H1 (cell line): Measurements from ENCODE around the gene ERFE. TPM values are rescaled to one million over a fixed set of nuclear protein-coding genes. Genes with fewer than 3 reads are reported as not detected.

Experiments used
- CHD2 ChIP-seq: IDR thresholded peaks from 2 replicates; pipeline ENCODE4 v1.6.1; 2012; ENCODE audit warnings: low read length, improper control_type of control experiment
- polyA plus RNA-seq, 7 experiments: library from polyadenylated mRNA; depleted of rRNA in 3 of 7; stranded (reverse) in 5 of 7; unstranded in 2 of 7; fragments of >200 nt in 5 of 7; fragments of 200-250 nt in 2 of 7; gene quantifications; 1 replicate in 5 of 7; 2 replicates in 1 of 7; 4 replicates in 1 of 7; pipeline versions ENCODE4 v1.2.1 to v1.2.3, GENCODE V29; 2011 to 2013; ENCODE audit warnings: missing spikeins in 2 of 7, mixed read lengths in 2 of 7
- total RNA-seq: library from RNA; stranded (reverse); fragmentation: NEBNext Ultra II Directional; extraction: Animal tissue kit (Norgen Biotek cat#: 25700); gene quantifications from 2 replicates; pipeline ENCODE4 v1.2.1, GENCODE V29; 2021

The ERFE gene
- total and polyA plus RNA-seq, 2 of the 8 experiments (the other 6 are each of a cell fraction or from before 2014, with no cell fraction given) = 2.5 to 3.6 TPM

DNA sequence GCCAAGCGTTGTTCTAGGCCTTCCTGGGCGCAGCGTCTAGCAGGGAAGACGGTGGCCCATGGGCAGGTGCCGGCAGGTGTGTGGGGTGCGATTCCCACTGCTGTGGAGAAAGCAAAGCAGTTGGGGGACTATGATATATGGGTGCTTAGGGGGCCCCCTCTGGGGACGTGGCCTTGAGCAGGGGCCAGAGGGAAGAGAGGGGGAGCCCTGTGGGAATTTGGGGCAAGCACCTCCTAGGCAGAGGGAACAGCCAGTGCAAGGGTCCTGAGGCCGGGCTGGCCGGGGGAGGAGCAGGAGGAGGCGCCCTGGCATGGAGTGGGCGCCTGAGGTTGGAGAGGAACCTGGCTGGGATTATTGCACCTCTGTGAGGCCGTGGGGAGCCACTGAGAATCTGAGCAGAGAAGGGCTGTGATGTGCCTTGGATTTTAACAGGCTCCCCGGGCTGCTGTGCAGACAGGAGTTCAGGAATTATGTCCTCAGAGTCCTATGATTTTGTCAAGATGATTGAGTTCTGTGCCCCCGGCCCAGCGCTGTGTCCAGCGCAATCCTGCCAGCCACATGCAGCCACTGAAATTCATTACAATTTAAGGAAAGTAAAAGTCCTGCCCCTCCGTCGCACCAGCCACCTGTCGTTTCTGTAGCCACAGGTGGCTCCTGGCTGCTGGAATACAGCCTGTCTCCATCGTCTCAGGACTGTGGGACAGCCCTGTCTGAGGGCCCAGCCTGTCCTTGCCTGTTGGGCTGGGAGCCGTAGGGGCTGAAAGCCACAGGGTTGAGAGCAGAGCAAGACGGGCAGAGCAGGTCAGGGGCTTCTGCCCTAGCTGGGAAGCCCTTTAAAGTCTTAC lies 29.4 kb upstream of the ERFE start (continued):
- no peak for TF ChIP-seq CHD2
